ENCODE results near the gene GUCD1.
A peak's percentile ranks its signal among the peaks of the same experiment; 100 is the strongest.
"Not testable (repeated sequence)": the region's sequence is repeated elsewhere in the genome, so short reads cannot be mapped to it uniquely, and the experiment has no call there.

GUCD1 gene

DNA sequence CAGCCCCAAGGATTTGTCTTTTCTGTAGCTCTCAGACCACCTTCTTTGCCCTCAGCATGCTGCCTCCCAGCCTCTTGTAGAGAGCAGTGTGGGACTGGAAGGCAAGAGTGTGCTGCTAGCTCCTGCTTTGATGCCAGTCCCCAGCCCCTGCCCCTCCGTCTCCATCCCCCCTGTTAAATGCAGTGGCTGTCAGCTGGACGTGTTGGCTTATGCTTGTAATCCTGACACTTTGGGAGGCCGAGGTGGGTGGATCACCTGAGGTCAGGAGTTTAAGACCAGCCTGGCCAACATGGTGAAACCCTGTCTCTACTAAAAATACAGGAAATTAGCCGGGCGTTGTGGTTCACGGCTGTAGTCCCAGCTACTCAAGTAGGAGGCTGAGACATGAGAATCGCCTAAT lies 16.3 kb upstream of the GUCD1 start:
- intact Hi-C loops (cut with DNase I): no loop called here
- peak in 1 of 10 donors; percentile 39 for DNase-seq

DNA sequence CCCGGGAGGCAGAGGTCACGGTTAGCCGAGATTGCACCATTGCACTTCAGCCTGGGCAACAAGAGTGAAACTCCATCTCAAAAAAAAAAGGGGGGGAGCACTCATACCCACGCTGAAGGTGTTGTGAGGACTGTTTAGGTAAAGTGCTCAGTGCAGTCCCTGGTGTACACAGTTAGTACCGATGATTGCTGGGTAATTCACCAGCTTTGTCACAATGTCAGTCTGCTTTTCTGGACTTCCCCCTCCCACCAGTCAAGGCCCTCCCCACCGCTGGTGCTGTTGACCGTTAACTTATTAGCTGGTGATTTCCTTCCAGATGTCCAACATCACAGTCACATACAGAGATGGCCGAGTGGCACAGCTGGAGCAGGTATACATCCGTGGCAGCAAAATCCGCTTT lies 12.7 kb upstream of the GUCD1 start:
- intact Hi-C loops (cut with DNase I): no loop called here
- DNase-seq: no peak

DNA sequence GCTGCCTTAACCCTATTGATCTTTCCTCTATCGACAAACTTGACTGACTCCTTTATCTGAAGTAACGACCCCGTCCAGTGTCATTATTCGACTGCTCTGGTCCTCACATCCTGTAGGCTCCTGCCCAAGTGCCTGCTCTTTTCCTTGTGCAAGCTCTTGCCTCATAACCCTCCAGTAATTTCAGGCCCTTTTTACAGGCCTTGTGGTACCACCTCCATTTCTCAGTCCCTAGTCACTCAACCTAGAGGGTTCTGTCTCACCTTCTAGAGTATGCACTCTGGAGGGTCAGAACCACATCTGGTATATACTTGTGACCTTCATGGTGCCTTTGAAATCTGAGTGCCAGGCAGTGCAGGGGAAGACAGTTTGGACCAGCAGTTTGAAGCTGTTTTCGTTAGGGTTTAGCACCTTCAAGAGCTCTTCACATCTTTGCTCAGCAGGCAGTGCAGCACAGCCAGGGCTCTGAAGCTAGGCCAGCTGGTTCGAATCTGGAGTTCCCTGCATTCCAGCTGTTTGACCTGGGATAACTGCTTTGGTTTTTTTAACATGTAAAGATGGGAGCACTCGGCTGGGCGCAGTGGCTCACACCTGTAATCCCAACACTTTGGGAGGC lies 12.1 kb upstream of the GUCD1 start:
- no peak for DNase-seq
- intact Hi-C loops (cut with DNase I): no loop called here

DNA sequence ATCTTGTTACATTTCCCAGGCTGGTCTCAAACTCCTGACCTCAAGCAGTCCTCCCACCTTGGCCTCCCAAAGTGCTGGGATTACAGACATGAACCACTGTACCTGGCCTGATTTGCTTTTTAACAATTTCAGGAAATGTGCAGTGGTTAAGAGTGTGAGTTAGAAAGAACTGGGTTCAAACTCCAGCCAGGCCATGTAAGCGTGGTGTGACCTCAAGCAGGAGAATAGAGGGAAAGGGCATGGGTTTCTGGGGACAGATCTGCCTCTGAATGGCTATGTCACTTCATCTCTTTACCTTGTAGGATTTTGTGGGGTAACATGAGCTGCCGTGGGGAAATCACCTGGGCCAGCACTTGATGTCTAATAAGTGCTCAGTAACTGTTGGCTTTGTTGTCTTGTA lies 10.1 kb upstream of the GUCD1 start:
- DNase-seq: no peak
- intact Hi-C loops (cut with DNase I): no loop called here

DNA sequence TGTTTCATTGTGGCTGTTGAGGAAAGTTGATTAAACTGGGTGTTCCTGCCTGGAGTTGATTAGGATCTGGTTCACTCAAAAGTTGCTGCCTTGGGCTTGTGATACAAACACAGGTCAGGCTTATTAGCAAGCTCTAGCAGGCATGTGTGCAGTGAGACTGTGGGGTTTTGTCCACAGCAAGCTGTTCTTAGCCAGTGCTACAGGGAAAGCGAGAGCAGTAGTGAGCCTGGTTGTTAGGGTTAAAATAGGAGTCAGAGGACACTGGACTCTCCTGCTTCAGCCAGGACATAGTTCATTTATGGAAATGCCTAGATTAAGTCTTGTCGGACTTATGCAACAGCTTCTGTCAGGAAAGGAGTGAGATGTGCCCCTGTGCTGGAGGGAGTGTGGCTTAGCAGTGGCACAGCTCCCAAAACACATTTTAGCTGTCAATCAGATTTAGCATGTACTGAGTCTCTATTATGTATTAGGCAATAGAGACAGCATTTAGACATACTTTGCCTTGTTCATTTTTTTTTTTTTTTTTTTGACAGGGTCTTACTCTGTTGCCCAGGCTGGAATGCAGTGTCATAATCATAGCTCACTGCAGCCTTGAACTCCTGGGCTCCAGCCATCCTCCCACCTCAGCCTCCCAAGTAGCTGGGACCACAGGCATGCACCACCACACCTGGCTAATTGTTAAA lies 9.6 kb upstream of the GUCD1 start:
- intact Hi-C loops (cut with DNase I): no loop called here
- DNase-seq: no peak

DNA sequence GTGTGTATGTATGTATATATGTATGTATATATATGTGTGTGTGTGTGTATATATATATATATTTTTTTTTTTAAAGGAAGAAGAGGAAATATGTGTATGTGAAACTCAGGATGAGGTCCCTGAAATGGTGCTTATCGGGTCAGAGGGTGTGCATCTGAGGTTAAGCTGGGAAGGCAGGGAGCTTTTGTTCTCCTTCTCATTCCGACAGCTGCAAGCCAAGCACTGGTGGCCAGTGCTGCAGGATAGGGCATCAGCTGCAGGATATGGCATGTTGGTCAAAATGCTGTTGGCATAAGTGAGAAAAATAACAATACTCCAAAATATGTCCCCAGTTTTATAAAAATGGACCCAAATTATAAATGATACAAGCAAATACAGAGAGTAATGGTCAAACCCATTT lies 8.3 kb upstream of the GUCD1 start:
- intact Hi-C loops (cut with DNase I): no loop called here
- DNase-seq: no peak

DNA sequence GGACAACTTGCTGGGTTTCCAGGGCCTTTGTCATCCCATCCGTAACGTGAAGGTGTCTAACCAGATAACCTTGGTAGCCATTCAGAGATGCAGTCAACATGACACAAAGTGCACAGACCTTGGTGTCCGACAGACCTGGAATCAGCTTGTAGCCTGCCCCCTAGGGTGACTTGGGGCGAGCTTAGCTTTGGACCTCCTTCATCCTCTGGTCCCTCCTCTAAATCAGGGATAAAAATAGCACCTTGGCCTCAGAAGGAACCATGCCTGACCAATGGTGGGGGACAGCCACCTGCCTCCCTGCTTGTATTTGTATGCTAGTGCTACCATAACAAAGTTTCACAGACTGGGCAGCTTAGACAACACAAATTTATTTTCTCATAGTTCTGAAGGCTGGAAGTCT lies 4.5 kb upstream of the GUCD1 start:
- intact Hi-C loops (cut with DNase I): no loop called here
- DNase-seq: peak in 1 of 10 donors; percentile 5

DNA sequence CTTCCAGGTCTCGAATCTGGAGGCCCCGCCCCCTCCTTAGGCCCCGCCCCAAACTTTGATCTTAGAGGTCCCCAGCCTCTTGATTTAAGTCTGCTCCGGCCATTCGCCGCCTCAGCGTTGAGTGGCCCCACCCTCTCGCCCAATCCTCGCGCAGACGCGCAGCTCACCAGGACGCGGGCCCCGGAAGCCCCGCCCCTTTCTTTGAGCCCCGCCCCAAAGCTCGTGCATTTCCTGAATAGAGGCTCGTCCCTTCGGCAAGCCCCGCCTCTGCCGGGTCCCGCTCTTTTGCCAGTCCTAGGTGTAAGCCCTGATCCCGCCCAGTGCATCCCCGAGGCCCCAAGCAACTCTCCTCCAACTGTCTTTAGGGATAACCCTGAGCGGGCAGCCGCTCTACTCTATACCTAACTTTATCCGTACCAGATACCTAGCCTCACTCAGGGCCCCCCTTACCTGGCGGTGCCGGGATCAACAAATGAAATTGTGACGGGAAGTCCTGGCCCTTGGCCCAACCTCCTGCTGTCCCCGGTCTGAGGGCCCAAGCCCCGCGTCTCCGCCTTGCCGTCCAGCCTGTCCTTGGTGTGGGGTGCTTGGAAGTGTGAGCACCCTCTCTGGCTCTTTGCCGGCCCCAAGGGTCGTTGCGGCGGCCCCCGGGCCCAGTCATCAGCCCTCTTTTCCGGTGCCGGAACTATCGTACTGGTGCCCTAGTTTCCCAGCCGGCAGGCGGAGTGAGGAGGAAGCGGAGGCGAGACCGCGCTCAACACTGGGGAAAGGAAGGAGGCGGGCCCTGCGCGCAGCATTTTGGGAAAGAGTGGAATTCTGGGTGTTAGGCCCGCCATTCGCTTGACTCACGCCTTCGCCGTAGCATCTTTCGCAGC lies 464 bp upstream of the GUCD1 start, which contains the start of gene SNRPD3:
Gene SNRPD3, plus strand, starts transcription at position 835 of the 875 bp plus-strand sequence. CDS start 1,676 bp downstream, outside the sequence.
- intact Hi-C loops (cut with DNase I): loop anchor here (1.0 to 2.0 kb wide), 2 partner anchors 33 to 285 kb away; partner anchors contain the start of gene SPECC1L
- peak; percentile 98 to 100 (median 99) for DNase-seq

DNA sequence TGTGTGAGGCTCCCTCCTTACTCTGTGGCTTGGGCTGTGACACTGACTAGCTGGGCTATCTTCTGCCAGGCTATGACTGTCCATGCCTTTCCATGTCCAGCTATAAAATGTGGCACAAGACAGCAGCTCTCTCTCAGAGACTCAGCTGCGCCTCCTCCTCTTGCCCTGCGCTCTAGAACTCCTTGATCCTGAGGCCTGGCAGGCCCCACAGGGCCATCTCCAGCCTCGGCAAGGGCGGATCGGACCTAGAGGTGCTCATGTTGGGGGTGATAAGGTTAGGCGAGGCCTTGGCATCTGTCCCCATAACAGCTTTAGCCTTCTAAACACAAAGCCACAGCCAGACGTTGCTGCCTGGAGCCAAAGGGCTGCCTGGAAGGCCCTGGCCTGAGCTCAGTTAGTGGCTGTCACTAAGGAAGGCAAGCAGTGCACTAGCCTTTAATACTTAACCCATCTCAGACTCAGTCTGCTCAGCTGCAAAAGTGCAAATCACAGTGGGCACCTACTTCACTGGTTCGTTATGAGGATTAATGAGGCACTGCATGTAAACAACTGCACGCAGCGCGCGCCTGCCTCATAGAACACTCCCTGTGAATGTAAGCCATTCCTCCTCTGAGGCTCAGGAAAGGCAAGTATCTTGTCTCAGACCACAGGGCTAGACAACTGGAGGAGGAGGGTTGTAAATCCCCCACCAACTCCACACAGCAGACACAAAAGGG lies 1.2 kb downstream of the GUCD1 start:
- peak in 1 of 10 donors; percentile 15 for DNase-seq
- intact Hi-C loops (cut with DNase I): loop anchor here (2.0 kb wide), 1 partner anchor 283 kb away; the partner anchor contains the start of gene SPECC1L

DNA sequence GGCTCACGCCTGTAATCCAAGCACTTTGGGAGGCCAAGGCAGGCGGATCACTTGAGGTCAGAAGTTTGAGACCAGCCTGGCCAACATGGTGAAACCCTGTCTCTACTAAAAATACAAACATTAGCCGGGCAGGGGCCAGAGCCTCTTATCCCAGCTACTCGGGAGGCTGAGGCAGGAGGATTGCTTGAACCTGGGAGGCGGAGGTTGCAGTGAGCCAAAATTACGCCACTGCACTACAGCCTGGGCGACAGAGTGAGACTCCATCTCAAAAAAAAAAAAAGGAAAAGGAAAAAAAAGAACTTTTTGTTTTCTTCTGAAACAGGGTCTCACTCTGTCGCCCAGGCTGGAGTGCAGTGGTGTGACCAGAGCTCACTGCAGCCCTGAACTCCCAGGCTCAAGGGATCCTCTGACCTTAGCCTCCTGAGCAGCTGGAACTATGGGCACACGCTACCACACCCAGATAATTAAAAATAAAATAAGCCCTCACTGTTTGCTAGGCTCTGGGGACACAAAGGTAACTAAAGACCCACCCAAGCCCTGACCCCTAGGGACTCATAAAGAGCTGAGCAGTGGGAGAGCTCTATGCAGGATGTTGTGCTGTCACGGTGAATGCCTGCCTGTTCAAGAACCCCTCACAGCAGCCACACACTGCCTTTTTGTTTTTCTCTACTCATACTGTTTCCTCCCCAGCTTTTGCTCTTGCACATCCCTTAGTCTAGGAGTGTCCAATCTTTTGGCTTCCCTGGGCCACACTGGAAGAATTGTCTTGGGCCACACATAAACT lies 2.2 kb downstream of the GUCD1 start:
- DNase-seq: peak in 1 of 10 donors; percentile 37
- intact Hi-C loops (cut with DNase I): not testable (repeated sequence)

DNA sequence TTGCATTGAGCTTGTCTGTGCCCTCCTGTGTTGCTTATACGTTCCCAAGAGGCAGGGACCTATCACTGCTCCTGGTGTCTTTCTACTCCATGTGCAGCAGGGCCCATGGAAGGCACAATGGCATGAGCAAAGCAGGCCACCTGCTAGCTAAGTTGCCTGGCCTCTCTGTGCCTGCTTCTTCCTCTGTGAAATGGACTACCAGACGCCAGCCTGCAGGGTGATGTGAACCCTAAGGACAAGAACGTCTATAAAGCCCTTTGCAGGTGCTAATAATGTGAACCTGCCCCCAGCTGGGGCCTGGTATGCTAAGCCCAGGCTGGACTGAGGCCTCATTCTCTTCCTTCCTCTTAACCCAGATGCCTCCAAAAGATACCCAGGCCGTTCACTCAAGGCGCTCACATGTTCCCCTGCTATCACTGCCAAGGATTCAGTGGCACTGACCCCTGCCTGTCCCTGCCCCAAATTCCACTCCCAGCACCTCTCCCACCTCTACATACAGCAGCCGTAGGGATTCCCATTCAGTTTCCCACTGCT lies 4.0 kb downstream of the GUCD1 start:
- intact Hi-C loops (cut with DNase I): no loop called here
- peak in 1 of 10 donors; percentile 5 for DNase-seq

DNA sequence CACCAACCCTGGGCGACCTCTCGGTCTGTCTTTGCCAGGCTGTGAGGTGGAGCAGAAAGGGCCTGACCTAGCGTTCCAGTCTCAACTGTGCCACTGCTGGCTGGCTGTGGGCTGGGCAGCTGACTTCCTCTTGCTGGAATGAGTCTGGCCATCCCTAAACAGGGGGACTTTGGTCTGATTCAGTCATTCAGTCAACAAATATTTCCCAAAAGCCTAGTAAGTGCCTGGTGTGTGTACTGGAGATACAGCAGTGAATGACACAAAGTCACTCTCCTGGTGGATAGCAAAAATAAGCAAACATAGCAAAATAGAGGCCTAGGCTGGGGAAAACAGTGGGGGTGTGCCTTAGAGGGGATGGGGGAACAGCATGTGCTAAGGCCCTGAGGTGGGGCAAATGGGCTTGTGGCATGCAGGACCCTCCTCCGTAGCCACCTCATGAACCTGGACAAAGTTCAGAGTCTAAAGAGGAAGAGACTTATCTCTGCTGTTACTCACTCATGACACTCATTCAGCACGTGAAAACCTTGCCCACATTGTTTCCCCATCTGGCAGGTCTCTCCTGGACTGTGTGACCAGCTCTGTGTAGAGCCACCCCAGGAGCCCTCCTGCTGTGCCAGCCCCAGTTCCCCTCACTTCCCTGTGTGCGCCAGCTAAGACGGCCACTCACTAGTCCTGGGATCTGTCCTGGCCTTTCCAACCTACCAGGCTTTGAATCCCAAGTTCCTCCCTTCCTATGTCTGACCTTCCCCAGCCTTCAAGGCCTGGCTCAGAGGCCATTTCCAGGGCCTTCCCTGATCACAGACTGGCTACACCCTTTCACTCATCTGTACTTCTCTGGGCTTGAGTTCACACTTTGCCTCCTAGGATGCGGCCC lies 4.7 kb downstream of the GUCD1 start:
- DNase-seq: no peak
- intact Hi-C loops (cut with DNase I): no loop called here

DNA sequence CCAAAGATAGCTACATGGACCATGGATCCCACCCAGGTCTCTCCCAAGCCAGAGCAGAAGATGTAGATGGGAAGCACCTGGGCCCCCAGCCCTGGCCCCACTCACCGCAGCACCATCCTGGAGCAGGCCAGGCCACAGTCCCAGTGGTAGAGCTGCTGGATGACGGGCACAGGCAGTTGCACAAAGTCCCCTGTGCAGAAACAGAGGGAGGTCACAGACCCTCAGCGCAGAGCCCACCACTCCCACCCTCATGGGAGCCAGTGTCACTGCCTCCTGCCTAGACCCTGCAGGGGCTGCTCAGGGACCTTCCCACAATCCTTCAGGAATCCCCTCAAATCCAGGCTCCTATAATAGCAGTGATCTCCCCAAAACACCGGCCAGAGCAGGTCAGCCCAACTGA lies 6.1 kb downstream of the GUCD1 start:
- DNase-seq: no peak
- intact Hi-C loops (cut with DNase I): no loop called here

DNA sequence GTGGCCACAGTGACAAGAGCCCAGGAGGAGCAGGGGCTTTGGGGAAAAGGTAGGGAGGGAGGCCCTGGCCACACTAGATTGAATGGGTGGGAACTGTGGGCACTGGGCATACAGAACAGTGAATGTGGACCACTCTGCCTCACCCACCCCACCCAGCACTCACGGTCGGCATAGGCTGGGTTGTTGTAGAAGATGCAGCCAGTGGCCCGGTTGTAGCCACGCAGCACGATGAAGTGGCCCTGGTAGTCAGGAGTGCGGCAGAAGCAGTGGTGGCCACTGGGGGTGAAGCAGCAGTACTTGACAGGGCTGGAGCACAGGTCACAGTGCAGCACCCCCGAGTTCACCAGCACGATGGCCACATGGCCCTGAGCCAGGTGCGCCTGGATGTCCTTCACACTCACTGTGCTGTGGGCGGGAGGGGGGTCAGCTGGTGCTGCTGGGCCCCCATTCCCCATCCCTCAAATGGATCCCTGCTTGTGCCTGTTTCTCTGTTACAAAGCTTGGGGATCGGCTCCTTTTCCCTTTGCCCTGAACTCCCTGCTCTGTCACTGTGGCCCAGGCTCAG lies 11.2 kb downstream of the GUCD1 start:
- intact Hi-C loops (cut with DNase I): no loop called here
- DNase-seq: peak in 1 of 10 donors; percentile 77

DNA sequence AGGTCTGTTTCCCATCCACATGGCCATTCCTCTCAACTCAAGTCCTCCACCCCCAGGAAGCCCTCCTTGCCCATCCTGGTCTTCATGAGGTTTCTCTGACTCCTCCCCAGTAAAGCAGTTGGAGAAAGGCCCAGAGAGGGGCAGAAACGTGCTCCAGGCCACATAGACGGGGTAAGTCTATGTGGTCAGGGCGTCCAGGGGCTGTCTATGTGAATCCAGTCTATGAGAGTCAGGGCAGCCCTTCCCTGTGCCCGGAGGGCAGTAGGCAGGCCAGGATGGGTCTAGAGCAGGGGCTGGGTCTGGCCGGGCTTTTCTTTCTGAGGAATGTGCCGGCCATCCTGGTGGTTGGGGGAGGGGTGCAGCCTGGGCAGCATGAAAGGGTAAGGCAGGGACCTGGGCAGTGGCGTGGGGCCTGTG lies 11.7 kb downstream of the GUCD1 start:
- intact Hi-C loops (cut with DNase I): no loop called here
- peak in 1 of 10 donors; percentile 68 for DNase-seq

DNA sequence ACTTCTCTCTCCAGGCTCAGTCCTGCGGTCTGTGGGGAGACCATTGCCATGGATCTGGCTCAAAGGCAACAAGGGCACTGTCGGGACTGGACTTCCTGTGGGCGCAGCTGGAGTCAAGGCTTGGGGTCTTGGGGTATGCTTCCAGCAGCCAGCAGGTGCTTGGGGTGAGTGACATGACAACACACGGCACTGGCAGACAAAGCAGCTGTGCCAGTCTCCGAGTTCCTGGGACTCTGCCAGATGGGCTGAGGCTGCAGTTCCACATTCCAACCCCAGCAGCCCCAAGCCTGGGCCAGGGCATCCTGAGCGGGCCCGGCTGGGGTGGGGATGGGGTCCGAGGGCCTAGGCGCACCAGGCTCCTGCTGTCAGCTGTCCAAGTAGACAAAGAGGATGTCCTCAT lies 12.3 kb downstream of the GUCD1 start:
- DNase-seq: peak in 3 of 10 donors; percentile 26 to 64 (median 33)
- intact Hi-C loops (cut with DNase I): no loop called here

DNA sequence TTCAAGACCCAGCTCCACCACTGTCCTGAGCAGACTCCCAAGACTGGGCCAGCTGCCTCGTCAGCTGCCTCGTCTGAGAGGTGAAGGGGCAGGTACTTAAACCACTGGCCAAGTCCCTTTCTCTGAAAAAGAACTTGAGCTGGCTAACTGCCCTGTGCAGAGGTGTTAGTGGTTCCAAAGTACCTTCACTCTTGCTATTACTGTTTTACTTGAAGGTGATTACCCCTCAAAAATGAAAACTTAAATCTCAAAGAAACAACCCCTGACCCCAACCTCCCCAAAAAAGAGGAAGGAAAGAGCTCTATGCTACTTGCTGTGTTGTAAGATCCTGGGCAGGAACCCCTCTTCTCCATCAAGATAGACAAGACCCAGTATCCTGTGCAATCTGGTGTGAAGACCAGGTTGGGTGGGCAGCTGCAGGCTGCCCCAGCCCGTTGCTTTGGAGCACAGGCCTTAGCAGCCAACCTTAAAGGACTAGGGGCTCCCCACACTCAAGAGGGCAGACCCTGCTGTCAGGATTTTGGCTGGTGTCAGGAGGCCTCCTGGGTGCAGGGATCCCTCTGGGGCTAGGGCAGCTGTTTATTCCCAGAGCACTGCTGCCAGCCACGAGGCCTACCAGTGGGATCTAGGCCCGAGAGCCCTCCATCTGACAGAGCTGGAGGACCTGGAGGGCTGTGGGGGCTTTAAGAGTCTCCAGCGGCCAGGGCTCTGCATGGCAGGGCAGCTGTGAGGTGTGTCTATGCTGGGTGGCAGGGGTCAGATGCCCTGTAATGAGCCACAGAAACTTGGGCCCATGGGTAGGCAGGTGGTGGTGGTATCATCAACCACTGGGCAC lies 13.0 kb downstream of the GUCD1 start:
- DNase-seq: peak in 1 of 10 donors; percentile 42
- intact Hi-C loops (cut with DNase I): no loop called here
